Activated gamma-delta T cell treated with Interleukin-2 at 50 U/mL for 16 hours (primary cell): Measurements from ENCODE around the gene PCAT6.
"Not testable (repeated sequence)": the region's sequence is repeated elsewhere in the genome, so short reads cannot be mapped to it uniquely, and the experiment has no call there.

Experiments used
- DNase-seq: peaks from one replicate; pipeline ENCODE4 v3.0.0-alpha.2; 2020

Gene PCAT6

DNA sequence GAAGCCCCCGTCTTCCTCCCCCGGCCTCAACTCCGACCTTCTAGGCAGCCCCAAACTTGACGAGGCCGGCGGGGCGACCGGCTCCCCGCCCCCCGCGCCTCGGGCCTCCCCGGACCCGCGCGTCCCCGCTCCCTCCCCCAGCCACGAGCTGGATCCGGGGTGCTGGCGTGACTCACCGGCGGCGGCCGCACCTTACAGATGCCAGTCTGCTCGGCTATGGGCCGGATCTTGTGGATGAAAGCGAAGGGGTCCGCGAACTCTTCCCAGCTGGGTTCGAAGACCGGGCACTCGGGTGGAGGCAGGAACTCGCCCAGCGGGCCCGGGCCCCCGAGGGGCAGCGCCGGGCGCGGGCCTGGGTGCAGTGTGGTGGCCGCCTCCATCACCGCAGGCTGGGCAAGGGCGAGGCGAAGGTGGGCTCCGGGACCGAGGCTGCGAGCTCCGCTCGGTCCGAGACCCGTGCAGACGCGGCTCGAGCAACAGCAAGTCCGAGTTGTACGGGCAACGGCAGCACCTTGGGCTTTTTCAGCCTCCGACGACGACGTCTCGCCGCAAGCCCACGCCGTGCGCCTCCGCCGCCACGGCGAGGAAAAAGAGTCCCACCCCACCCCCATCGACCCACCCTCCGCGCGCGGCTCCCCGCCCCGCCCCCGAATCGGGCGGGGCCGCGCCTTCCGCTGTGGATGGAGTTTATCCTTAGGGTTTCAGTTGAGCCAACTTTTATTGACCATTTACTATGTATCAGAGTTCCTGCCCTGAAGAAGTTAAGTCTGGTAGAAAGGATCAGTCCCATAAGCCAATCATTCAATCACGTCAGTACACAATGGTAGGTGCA is 2.6 kb upstream of the PCAT6 start, which contains the start of gene KDM5B:
KDM5B (minus strand) TSS at position 496 of the 832 bp plus-strand sequence; CDS start at position 380, 116 bp downstream.
- peak; percentile 63 for DNase-seq

DNA sequence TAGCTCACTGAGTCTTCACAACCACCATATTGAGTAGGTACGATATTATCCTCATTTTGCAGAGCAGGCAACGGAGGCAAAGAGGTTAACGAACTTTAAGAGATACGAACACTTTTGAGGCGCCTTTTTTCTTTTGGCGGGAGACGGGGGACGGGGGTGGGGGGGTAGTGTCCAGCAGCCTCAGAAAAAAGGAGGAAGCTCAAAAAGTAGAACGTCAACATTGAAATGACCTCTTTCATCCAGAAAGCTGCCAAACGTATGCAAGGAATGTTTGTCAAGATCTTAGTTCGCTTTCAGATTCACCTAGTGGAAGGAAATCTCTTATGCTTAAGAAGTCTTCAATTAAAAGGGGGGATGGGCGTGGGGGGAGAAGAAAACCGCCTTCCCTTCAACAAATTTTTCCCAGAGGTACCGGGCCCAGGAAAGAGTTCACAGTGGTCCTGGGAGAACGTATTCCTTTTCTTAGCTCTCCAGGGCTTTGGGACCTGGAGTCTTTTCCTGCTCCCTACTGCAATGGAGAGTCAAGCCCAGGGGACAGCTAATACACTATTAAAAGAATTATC is 1.1 kb upstream of the PCAT6 start:
- DNase-seq = no peak

DNA sequence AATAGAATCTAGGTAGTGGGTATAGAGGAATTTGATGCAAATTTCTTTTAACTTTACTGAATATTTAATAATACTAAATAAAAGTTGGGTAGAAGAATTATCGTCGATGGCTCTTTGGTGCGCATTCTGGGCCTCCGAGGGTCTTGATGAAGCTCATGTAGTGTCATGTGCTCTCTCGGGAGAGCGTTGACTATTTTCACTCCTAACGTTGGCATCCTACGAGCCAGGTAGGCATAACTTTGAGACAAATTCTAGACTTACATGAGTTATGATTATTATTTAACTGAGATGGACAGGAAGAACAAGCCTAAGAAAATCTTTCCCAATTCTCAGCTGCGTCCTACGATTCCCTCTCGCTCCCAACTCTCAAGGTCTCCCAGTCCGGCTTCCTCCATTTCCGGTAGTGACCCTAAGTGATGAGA is 550 bp upstream of the PCAT6 start:
- no peak for DNase-seq

DNA sequence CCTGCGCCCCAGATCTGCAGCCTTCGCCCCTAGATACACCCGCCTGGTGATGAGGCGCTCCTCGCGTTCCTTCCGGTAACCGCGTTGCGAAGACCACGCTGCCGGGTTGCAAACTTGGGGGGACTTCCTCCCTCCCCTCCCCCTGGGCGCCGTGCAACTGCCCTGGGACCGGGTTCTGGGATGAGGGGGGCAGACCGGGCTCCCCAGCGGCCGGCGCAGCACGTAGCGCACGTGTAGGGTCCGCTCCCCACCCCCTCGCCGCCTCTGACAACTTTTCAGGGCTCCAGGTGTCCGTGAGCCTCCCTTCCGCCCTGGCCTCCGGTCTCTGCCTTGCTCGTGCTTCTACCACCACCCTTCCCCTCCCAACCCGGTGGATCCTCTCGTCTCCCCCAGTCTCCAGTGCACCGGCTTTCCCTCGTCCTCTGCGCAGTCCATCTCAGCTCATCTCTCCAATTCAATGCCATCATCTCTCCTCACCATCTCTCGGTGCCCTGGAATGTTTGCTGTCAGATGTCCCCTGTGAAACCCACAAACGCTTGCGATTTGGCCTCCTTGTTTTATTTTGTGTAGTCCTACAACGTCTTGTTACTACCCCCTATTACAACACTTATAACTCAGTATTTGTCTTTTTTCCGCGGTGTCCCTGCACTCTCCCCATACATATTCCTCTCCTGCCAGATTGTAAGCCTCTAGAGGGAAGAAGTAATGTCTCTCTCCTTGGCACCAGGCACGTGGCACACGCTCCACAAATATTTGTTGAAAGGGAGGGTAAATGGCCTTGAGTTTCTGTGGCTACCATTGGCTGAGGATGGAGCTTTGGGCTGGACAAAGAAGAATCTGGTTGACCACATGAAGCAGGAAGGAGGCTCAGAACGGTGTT is 782 bp downstream of the PCAT6 start:
- peak; percentile 18 for DNase-seq

DNA sequence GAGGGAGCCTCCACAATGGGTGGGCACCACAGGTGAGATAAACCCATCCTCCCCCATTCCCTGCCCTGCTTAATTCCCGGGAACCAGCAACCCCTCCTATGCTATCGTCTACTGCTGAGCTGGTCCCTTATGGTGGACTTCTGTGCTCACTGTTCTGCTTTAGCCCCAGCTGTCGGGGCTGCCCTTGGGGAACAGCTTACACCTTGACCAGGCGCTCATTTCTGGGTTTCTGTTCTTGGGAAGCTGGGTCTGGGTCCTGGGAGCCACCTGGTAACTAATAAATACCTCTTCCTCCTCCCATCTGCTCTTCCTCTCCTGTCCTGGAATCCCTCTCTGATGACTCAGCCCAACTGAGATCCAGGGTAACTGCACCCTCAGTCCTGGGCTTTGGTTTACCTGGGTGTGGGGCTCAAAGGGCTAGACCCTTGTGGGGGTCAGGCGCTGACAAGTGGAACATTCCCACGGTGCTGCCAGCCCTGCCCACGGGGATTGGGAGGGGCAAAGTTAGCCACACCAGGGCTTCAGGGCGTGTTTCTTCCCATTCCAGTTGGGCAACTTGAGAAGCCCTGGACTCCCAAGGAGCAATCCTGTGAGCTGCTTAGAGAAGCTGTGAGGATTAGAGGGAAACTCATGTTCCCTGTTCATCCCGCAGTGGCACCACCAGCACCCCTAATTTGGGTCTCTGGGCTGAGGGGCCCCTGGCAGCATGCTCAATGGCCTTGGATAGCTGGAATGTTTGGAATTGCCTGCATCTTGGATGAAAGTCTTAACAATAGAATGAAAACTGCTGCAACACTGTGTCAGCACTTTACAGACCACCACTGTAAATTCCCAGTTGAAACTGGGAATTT is 1.6 kb downstream of the PCAT6 start:
- DNase-seq = no peak

DNA sequence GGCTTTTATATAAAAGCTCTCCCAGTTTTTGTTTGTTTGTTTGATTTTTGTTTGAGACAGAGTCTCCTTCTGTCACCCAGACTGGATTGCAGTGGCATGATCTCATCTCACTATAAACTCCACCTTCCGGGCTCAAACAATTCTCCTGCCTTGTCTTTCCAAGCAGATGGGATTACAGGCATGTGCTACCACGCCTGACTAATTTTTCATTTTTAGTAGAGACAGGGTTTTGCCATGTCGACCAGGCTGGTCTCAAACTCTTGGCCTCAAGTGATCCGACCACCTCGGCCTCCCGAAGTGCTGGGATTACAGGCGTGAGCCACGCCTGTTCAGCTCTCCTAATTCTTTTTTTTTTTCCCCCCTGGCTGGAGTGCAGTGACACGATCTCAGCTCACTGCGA is 4.4 kb downstream of the PCAT6 start:
- DNase-seq = no peak

DNA sequence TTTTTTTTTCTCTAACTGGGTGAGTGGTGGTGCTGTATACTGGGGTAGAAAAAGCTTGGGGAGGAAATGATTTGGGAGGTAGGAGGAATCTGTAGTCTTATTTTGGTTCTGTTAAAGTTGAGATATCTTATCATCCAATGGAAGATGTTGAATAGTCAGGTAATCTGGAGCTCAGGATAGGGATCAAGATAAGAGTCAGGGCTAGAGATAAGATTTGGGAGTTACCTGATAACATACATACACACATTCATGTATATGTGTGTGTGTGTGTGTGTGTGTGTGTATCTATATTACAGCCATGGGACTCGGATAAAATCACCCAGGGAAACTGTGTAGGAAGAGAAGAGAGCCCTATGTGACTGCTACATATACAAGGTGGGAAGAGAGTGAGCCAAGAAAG is 8.1 kb downstream of the PCAT6 start:
- DNase-seq = no peak

DNA sequence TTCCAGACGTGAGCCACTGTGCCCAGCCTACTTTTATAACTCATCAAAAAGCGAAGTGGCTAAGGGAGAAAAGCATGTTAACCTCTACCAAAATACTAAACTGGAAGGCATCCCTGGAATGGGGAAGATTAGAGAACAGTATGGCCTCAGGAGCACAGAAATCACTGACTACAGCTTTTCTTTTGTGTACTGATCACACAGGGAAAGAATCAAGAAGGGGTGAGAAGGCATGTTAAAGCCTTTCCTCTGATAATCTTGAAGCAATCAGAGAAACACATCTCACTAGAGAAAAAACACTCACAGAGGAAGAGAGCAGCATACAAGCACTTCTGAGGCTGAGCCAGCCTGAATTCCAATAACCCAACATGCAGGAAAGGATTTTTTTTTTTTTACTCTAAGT is 10.7 kb downstream of the PCAT6 start:
- no peak for DNase-seq

DNA sequence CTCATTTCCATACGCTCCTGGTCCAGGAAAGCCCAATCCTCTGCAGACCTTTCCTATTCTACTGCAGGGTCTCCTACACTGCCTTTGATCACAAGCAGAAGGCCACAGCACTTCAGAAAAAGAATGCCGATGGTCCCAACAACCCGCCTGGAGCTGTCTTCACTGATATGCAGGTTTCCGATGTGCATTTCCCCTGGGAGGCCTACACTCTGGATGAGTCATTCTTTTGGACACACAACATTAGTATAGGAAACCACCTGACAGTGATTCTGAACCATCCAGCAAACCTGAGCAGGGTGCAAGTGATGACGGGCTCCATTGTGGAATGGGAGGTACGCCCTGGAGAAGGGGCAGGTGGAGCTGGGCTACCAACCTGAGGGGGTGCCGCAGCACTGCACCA is 15.0 kb downstream of the PCAT6 start:
- DNase-seq = no peak

DNA sequence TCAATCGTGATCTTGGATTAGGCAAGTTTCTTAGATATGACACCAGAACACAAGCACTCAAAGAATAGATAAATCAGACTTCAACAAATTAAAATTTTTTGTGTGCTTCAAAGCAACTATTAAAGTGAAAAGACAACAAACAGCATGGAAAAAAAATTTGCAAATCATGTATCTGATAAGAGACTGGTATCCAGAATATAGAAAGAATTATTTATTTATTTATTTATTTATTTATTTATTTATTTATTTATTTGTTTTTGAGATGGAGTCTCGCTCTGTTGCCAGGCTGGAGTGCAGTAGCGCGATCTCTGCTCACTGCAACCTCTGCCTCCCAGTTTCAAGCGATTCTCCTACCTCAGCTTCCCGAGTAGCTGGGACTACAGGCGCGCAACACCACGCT is 18.5 kb downstream of the PCAT6 start:
- DNase-seq = not testable (repeated sequence)

DNA sequence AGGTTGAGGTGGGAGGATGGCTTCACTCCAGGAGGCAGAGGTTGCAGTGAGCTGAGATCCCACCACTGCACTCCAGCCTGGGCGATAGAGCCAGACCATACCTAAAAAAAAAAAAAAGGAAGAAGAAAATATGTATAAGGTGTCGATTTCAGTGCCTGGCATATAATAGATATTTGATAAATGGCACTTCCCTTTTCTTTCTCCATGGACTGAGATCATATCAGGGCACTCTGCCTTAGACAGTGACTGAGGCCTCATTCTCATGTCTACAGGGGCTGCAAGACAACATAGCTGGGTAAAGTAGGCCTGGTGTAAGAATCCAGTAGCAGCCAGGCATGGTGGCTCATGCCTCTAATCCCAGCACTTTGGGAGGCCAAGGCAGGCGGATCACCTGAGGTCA is 21.2 kb downstream of the PCAT6 start:
- DNase-seq = no peak

DNA sequence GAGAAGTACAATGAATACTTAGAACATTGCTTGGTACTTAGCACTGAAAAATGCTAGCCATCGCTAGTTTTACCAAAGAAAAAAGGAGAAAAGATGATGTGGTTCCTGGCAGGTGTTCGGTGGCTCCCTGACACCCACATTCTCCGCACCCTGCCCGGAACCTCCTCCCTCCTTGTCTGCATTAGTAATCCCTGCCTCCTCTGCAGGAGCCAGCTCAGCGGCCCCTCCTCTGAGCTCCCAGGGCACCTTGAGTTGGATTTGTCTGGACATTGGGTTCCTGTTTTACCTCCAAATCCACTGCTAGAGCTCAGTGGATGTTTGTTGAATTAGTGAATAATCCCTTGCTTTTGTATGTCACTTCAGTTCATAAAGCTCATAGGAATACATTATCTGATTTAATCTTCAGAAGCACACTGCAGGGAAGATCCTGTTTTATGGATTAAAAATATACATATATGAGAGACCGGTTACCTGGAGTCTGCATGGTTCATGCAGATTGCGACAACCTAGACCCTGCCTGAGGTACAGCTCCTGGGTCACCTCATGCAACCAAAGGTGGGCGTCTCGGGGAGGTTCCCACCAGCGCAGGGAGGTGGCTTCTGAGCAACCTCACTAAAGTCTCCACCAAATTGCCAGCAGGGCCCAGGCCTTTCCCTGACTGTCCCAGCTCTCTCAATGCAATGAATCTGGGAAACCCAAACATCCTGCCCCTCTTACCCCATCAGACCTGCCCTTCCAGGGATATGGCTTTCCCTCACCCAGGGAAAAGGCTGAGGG is 24.2 kb downstream of the PCAT6 start:
- no peak for DNase-seq

DNA sequence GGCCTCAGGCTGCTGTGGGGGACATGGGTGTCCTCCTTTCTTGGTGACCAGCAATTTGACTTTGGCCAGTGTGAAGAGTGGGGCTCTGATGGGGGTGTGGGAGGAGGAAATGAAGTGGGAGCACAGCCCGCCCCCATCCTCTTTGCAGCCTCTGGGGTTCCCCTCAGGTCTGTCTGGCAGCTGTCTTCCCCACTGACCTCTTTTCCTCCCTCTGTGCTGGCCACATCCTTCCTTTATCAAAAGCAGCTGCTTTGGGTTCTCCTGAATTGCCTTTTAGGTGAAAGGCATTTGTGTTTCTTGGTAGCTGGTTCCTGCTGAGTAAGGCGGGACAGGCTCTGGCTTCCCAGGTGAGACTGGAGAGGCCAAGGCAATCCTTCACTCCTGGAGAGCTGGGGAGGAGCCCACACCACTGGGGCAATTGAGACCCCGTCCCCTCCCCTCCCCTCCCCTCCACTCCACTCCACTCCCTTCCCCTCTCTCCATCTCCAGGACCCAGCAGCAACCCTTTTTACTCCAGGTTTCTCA is 24.9 kb downstream of the PCAT6 start:
- peak; percentile 20 for DNase-seq

DNA sequence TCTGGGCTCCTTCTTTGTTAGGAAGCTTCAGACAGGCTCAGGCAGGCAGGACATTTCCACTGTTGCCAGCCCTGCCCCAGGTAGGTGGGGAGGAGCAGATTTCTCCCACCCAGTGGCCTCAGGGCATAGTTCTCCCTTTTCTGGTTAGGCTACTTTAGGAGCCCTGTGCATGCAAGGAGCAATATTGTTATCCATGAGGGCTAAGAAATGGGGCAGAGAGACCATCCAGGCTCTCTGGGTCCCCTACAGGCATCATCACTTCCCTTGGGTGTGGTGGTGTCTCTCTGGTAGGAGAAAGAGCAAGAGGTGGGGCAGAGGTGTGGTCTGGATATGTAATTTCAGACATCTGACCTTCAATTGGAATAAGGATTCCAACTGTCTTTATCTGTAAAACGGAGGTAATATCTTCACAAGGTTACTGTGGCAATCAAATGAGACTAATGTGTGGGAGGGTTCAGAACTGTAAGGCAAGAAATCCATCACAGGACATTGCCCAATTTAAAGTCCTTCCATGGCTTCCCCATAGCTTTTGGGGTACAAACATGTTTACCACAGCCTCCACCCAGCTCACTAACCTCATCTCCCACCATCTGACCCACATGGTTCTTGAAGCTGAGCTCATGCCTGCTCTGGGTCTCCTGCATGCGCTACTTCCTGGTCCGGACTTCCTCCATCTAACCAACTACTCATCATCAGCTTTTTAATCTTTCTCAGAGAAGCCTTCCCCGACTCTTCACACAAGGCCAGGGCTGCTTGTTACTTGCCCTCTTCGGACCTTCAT is 26.1 kb downstream of the PCAT6 start:
- no peak for DNase-seq

DNA sequence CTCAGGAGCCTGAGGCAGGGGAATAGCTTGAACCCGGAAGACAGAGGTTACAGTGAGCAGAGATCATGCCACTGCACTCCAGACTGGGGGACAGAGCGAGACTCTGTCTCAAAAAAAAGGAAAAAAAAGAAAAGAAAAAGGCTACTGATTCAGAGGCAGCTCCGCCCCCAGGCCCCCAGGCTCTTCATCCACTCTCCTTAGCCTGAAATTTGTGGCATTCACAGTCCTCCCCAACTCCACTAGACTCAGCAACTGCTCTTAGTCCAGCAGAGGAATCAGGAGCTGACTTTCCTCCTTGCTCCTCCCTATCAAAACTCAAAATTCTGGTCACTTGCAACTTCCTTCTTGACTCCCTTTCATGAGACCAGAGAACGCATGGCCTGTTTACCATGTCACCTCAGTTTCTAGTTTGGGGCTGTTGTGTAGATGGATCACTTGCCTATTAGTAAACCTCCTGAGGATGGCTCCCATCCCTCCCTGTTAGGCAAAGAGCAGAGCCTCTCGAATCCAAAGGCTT is 27.1 kb downstream of the PCAT6 start:
- DNase-seq = no peak

DNA sequence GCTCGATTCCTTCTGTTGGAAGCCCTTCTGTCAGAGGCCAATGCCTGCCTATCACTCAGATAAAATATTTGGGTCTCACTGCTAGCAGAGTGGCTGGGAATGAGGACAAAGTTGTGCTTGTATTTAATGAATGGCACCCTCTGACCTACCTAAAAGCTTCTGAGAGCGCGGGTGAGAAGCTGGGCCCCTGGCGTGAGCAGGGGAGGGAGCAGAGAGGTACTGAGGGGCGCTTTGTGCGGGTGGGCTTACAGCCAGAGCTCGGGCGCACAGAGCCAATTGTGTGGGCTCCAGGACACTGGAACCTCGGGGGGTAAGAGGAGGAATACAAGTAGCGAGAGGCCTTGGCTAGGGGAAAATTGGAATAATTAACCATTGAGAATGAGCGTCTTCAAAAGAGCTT is 32.3 kb downstream of the PCAT6 start:
- DNase-seq = no peak

DNA sequence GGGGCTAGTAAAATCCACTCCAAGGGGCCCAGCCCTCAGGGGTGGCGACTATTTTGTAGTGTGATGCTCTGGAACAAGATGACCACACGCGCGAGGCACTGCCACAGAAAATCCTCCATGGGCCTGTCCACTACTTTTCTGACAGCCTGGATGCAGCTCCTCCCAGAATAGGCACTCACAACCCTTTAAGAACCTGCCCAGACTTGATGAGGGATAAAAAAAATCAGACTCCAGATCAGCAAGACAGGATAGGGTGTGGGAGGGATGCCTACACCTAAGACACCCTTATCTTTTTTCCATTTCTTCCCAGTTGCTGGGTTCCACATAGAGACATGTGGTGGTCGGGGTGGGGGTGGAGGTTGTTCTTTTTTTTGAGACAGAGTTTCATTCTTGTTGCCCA is 33.5 kb downstream of the PCAT6 start:
- DNase-seq = no peak

DNA sequence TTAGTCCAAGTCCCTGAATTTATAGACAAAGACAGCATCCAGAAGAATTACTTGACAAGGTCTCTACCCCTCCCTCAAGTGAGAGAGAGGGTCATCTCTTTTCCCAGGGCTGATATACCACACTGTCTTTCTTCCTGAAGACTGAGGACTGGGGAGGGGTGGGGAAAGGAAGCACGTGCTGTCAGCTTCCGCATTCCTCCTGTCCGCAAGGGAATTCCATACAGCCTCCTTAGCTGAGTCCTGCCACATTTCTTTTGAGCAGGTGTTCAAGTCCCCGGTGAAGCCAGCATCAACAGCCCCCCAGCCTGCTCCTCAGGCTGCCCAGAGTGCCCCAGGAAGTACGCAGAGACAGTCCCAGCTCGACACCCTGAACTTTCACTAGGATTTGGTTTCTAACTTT is 34.2 kb downstream of the PCAT6 start:
- no peak for DNase-seq

DNA sequence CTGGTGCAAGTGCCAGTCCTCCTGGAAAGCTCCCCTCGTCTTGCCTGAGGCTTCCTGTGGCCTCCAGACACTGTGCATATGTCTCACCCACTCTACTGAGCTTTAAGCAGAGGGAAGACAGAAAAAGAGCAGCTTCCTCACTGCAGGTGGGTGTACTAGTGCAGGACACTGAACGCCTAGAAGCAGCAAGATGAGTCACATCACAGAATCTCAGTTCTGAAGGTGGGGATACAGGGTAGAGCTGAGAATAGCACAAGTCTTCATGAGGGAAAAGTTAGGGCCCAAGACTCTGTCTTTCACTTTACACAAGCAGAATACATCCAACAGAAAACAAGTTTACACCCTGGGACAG is 37.4 kb downstream of the PCAT6 start:
- DNase-seq = no peak

DNA sequence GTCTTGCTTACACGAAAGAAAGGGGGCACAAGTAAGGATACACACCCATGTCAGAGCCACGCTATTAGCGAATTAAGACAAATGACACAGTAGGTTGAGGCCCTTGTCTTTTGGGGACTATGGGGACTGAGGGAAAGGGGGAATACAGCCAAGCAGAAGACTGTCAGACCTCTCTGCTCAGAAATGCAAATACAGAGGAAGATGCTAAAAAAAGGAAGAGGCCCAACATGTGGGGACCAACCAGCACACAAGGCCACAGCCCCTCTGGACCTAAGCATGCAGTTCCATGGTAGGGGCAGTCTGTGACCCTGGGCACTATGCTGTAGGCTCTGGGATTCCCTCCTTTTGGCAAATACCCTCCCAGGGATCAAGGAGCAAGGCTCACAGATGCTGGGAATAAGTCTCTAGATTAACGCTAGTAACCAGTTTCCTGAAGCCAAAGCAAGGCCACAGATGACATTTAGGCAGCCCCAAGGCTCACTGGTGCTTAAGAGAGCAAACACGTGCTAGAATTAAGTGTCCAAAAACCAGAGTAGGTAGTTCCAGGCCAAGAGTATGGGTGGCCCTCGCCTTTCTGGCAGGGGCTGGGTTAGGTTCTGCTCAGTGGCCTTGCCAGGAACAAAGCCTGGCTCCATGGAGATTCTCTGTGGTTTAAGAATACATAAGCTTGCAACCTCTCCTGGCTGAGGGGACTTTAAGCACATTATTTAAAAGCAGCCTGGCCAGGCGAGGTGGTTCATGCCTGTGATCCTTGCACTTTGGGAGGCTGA is 40.0 kb downstream of the PCAT6 start:
- no peak for DNase-seq
